ENCODE data around the gene COA8. TPM values are rescaled to one million over a fixed set of nuclear protein-coding genes. Genes with fewer than 3 reads are reported as not detected.

The COA8 gene
- total and polyA plus RNA-seq, 9 of the 15 experiments (the other 6 are each of a cell fraction or from before 2014, with no cell fraction given), result 5.0 to 35.3 (median 25.7) TPM

DNA sequence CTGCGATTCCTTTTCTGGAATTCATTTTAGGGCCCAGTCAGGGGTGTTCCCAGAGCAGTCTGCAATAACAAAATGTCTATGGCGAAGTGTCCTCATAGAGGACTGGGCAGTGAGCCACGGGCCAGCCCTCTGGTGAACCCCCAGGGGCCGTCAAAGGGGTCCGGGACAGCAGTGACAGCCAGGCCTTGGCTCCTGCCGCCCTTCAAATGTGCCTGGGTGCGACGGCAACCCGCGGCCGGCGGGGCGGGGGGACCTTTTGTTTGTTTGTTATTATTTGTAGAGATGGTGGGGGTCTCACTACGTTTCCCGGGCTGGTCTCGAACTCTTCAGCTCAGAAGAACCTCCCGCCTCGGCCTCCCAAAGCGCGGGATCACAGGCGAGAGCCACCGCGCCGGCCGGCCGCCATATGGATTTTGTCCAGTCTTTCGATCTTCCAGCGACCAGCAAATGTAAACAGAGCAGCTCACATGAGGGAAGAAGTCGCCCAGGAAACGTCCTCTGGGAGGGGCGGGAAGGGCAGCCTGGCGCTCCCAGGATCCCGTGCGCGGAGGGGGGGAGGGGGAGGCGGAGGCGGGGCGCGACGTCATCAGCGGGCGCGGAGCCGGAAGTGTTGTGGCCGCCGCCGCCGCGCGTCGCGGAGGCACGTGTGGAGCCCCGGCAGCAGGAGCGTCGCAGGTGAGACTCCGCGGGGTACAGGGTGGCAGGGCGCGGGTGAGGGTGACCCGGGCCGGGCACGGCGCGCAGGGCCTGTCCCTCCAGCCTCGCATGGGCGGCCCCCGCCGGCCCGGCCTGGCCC lies 34.0 kb upstream of the COA8 start, which contains the start of gene TRMT61A (continued):
- peak; percentile 77 for TF ChIP-seq RBFOX2 (IDR thresholded peaks at IDR 0.05; ENCODE audit: low read depth, low read length)
- peak; percentile 59 for TF ChIP-seq RBBP5 (IDR thresholded peaks at IDR 0.05; ENCODE audit: borderline replicate concordance, insufficient read depth, low read length, poor library complexity, severe bottlenecking)
- peak; percentile 85 for TF ChIP-seq MAX (CRISPR knock-in tag; IDR thresholded peaks at IDR 0.05)
- TF ChIP-seq KDM1A (IDR thresholded peaks at IDR 0.05), result peak in 1 of 2 experiments; percentile 20; a peak in 1 of 4 replicates
- TF ChIP-seq ZNF592 (IDR thresholded peaks at IDR 0.05), result 0 out of 2 replicates have a peak, but pooled peaks have one; percentile 28
- peak; percentile 54 for TF ChIP-seq ZFX (CRISPR knock-in tag; IDR thresholded peaks at IDR 0.05)
- no peak for TF ChIP-seq HMGN3 (IDR thresholded peaks at IDR 0.05; ENCODE audit: borderline replicate concordance, extremely low read depth, insufficient read length, low read depth, low read length)
- TF ChIP-seq HNRNPK (IDR thresholded peaks at IDR 0.05; ENCODE audit: low read depth, low read length, poor library complexity, severe bottlenecking), result peak; percentile 66
- TF ChIP-seq POLR2G (IDR thresholded peaks at IDR 0.05; ENCODE audit: low read depth, low read length), result peak; percentile 72
- peak; percentile 93 to 95 for TF ChIP-seq FOXK2 (conservative IDR thresholded peaks at IDR 0.05 in 1 of 2, IDR thresholded peaks at IDR 0.05 in 1 of 2; ENCODE audit: low read depth in 2 of 2)
- TF ChIP-seq PCBP1 (IDR thresholded peaks at IDR 0.05; ENCODE audit: low read depth, low read length, poor library complexity, severe bottlenecking), result peak; percentile 91
- no peak for TF ChIP-seq SMAD2 (IDR thresholded peaks at IDR 0.05; ENCODE audit: low read depth, low read length)
- peak; percentile 96 for TF ChIP-seq ARID4B (CRISPR knock-in tag; IDR thresholded peaks at IDR 0.05)
- peak; percentile 88 for TF ChIP-seq BHLHE40 (IDR thresholded peaks at IDR 0.05; ENCODE audit: low read length)
- no peak for TF ChIP-seq TOE1 (IDR thresholded peaks at IDR 0.05; ENCODE audit: borderline replicate concordance)
- no peak for TF ChIP-seq TOE1 (CRISPR knock-in tag; IDR thresholded peaks at IDR 0.05; ENCODE audit: borderline replicate concordance, low read depth)
- 0 out of 3 replicates have a peak, but pooled peaks of 1 of the 2 experiments have one; percentile 20 for TF ChIP-seq CBX3 (IDR thresholded peaks at IDR 0.05; ENCODE audit: borderline replicate concordance in 1 of 2, low read length in 2 of 2)
